Transverse colon (tissue), 4 donors: ENCODE data around the gene FBN3. TPM values are rescaled to one million over a fixed set of nuclear protein-coding genes. Genes with fewer than 3 reads are reported as not detected.

Experiments used
- DNase-seq: peaks from one replicate; pipeline ENCODE4 v3.0.0-alpha.2; 2019
- H3K27ac ChIP-seq, 4 donors: fragments of 200-600 bp; sonication (generic); 2 replicates each; pipeline ENCODE4 v1.5.1; 2016 to 2018; ENCODE audit warnings: inconsistent platforms in 4 of 4
- H3K27me3 ChIP-seq: fragments of 200-600 bp; sonication (generic); 2 replicates; pipeline ENCODE4 v1.5.1; 2017; ENCODE audit warnings: inconsistent platforms
- H3K36me3 ChIP-seq, 4 donors: fragments of 200-600 bp; sonication (generic); 2 replicates each; pipeline ENCODE4 v1.5.1; 2017 to 2019; ENCODE audit warnings: inconsistent platforms in 4 of 4
- H3K4me1 ChIP-seq, 4 donors: fragments of 200-600 bp; sonication (generic); 2 replicates each; pipeline ENCODE4 v1.5.1; 2017 to 2020; ENCODE audit warnings: inconsistent platforms in 4 of 4
- H3K4me3 ChIP-seq, 4 donors: fragments of 200-600 bp; sonication (generic); 1 replicate in 1 of 4; 2 replicates in 3 of 4; pipeline versions ENCODE4 v1.5.1 to v1.6.1; 2017 to 2019; ENCODE audit warnings: inconsistent platforms in 4 of 4
- H3K9me3 ChIP-seq, 2 donors: fragments of 200-600 bp; sonication (generic); 2 replicates each; pipeline ENCODE4 v1.5.1; 2017 to 2019; ENCODE audit warnings: inconsistent platforms in 2 of 2
- CTCF ChIP-seq, 5 experiments: fragments of 200-600 bp in 3 of 5; fragments of 450-650 bp in 2 of 5; sonication (generic) in 3 of 5; IDR thresholded peaks; 1 replicate in 2 of 5; 2 replicates in 3 of 5; pipeline ENCODE4 v1.5.1; 2016 to 2017; ENCODE audit warnings: antibody characterized with exemption in 5 of 5, inconsistent platforms in 3 of 5, mild to moderate bottlenecking in 2 of 5, moderate library complexity in 1 of 5
- EP300 ChIP-seq: sonication (generic); formaldehyde crosslinking; IDR thresholded peaks from one replicate; pipeline ENCODE4 v1.6.1; 2017; ENCODE audit warnings: antibody characterized with exemption, low read depth
- POLR2A ChIP-seq: fragments of 450-650 bp; IDR thresholded peaks from one replicate; pipeline ENCODE4 v1.6.1; 2016; ENCODE audit warnings: antibody characterized with exemption, mild to moderate bottlenecking, moderate library complexity
- POLR2AphosphoS5 ChIP-seq, 3 donors: sonication (generic); formaldehyde crosslinking; IDR thresholded peaks; one replicate each; pipeline ENCODE4 v1.6.1; 2016; ENCODE audit warnings: antibody characterized with exemption in 3 of 3
- WGBS, 2 donors: methylation state at CpG; one replicate each; pipeline ENCODE4 v1.1.5; 2018; ENCODE audit warnings: low coverage in 1 of 2; 5-methylcytosine and 5-hydroxymethylcytosine counted together
- in situ Hi-C, 4 donors: fragments of 200-750 bp; cut with MboI; loops; one replicate each; pipeline versions ENCODE4 v1.15.0 to v1.15.1; 2017; ENCODE audit warnings: low sequenced_read_pairs in 3 of 4, low pct_ligation_motif_present in 1 of 4, low pct_unique_long_range_greater_than_20kb in 1 of 4
- intact Hi-C: fragments of 100-400 bp; cut with DNase I; formaldehyde crosslinking; loops from one replicate; pipeline ENCODE4 v1.15.1; 2023; ENCODE audit warnings: low total_unique reads
- total RNA-seq, 4 donors: library from RNA; depleted of rRNA; stranded (reverse); fragments of >200 nt; gene quantifications; one replicate each; pipeline ENCODE4 v1.1.0, GENCODE V29; 2016

FBN3 gene
- total RNA-seq, 4 donors from 2014 or later = not detected

DNA sequence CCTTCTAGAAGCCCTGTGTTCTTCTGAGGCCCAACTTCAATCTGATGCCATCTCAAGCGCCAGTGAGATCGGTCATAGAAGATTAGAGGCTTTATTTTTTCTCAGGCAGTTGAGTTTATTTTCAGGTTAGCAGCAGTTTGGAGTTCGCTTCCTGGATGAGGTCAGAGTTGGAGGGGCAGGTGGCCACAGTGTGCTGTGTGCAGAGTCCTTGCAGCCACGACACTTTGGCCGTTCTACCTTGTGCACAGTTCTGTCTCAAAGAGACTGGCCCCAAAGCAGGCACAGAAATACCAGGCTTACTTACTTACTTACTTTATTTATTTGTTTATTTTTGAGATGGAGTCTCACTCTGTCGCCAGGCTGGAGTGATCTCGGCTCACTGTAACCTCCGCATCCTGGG, 128.0 kb downstream of the FBN3 start:
- Histone ChIP-seq H3K4me3 (no peak overlapping the region), H3K4me1 (no peaks in the 10 kb centered on the region), H3K36me3 (no peaks in the 10 kb centered on the region), H3K27me3 (no peaks in the 10 kb centered on the region), H3K9me3 (no peaks in the 10 kb centered on the region), H3K27ac (no peak overlapping the region)
- in situ Hi-C loops = no loop called here
- DNase-seq = no peak
- intact Hi-C loops = loop anchor here (5.0 kb wide), 1 partner anchor 704 kb away; no protein-coding TSS in a partner anchor
- no peak for TF ChIP-seq POLR2A
- TF ChIP-seq CTCF (IDR thresholded peaks at IDR 0.05) = no peak
- no peak for TF ChIP-seq POLR2AphosphoS5 (IDR thresholded peaks at IDR 0.05)
- TF ChIP-seq EP300 = no peak
- WGBS, 2 donors = 81 to 95% methylated on average over 3 to 8 of the region's 8 CpGs

- in situ Hi-C loops = no loop called here
- intact Hi-C loops = loop anchor here (5.0 kb wide), 1 partner anchor 703 kb away; no protein-coding TSS in a partner anchor
Observed at GRCh38 chr19:8020681-8021080, 128.7 kb downstream of the FBN3 start.

DNA sequence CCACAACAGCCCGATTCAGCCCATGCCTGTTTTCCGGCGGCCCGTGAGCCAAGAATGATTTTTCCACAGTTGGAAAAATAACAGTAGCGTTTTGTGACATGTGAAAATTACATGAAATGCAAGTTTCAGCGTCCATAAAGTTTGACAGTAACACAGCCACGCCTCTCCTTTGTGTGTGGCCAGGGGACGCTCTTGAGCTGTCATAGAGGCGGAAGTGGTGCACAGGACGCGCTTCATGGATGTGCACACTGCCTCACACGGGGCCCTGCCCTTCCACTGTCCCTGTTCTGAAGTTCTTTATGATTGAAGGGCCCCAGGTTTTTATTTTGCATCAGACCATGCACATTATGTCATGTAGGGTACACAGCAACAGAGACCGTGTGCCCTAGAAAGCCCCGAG, 131.6 kb downstream of the FBN3 start:
- no peaks in the 10 kb centered on the region for H3K27me3 ChIP-seq
- intact Hi-C loops = no loop called here
- no peaks in the 10 kb centered on the region for H3K36me3 ChIP-seq
- TF ChIP-seq CTCF (IDR thresholded peaks at IDR 0.05) = peak in 4 of 5 experiments; percentile 20 to 33 (median 28)
- TF ChIP-seq POLR2A = no peak
- peak; percentile 51 for DNase-seq
- no peaks in the 10 kb centered on the region for H3K9me3 ChIP-seq
- WGBS, 2 donors = 43 to 70% methylated on average over 7 to 14 of the region's 14 CpGs
- in situ Hi-C loops = no loop called here
- no peak overlapping the region for H3K27ac ChIP-seq
- no peak overlapping the region for H3K4me3 ChIP-seq
- no peaks in the 10 kb centered on the region for H3K4me1 ChIP-seq

More at GRCh38 chr19:8020681-8021080, 128.7 kb downstream of the FBN3 start:
- Histone ChIP-seq H3K9me3 (no peaks in the 10 kb centered on the region), H3K4me1 (no peaks in the 10 kb centered on the region), H3K27ac (no peak overlapping the region), H3K4me3 (no peak overlapping the region), H3K27me3 (no peaks in the 10 kb centered on the region), H3K36me3 (no peaks in the 10 kb centered on the region)
- TF ChIP-seq CTCF (IDR thresholded peaks at IDR 0.05) = no peak
- TF ChIP-seq POLR2AphosphoS5 (IDR thresholded peaks at IDR 0.05) = no peak
- TF ChIP-seq POLR2A = no peak
- no peak for TF ChIP-seq EP300
- 86 to 88% methylated on average over 8 to 9 of the region's 9 CpGs for WGBS, 2 donors
- DNase-seq = no peak

Other genes with a start within 250 kb of the FBN3 start
- gene MAP2K7, start 245.7 kb downstream of the FBN3 start, total RNA-seq = 100 to 1,000 TPM in 1 of 4 donors, 10 to 100 TPM in 3; 11.9 to 125 (median 20.9) TPM
- gene TGFBR3L, start 234.8 kb downstream of the FBN3 start, total RNA-seq = 1 to 10 TPM in 1 of 4 donors, not detected in 3; 1.4 TPM
- gene SNAPC2, start 229.3 kb downstream of the FBN3 start, total RNA-seq = 10 to 100 TPM; 11.4 to 35.9 (median 13.0) TPM
- 10 to 100 TPM in 1 of 4 donors, 1 to 10 TPM in 3; 2.9 to 29.7 (median 4.8) TPM for gene CTXN1, start 223.5 kb downstream of the FBN3 start, total RNA-seq
- gene TIMM44, start 205.9 kb downstream of the FBN3 start, total RNA-seq = 100 to 1,000 TPM in 1 of 4 donors, 10 to 100 TPM in 3; 59.7 to 102 (median 71.8) TPM
- gene ELAVL1, start 144.0 kb downstream of the FBN3 start, total RNA-seq = 100 to 1,000 TPM in 1 of 4 donors, 10 to 100 TPM in 3; 11.9 to 101 (median 22.4) TPM
- gene CCL25, start 96.8 kb downstream of the FBN3 start, total RNA-seq = not detected
- gene CERS4, start 59.8 kb upstream of the FBN3 start, total RNA-seq = 10 to 100 TPM in 3 of 4 donors, 1 to 10 TPM in 1; 3.4 to 58.0 (median 19.7) TPM
- gene CD320, start 158.8 kb upstream of the FBN3 start, total RNA-seq = 10 to 100 TPM in 3 of 4 donors, 1 to 10 TPM in 1; 9.4 to 73.2 (median 41.0) TPM
- gene NDUFA7, start 171.8 kb upstream of the FBN3 start, total RNA-seq = 10 to 100 TPM; 11.2 to 40.0 (median 18.6) TPM
- 100 to 1,000 TPM; 275 to 526 (median 413) TPM for gene RPS28, start 171.9 kb upstream of the FBN3 start, total RNA-seq
- gene KANK3, start 193.7 kb upstream of the FBN3 start, total RNA-seq = 10 to 100 TPM in 1 of 4 donors, 1 to 10 TPM in 3; 3.2 to 10.5 (median 4.1) TPM
- gene ANGPTL4, start 214.6 kb upstream of the FBN3 start, total RNA-seq = 100 to 1,000 TPM in 1 of 4 donors, 10 to 100 TPM in 1, 1 to 10 TPM in 2; 2.3 to 123 (median 10.3) TPM
- 100 to 1,000 TPM in 1 of 4 donors, 10 to 100 TPM in 3; 48.6 to 159 (median 56.1) TPM for gene RAB11B, start 240.8 kb upstream of the FBN3 start, total RNA-seq